Transverse colon (tissue), 4 donors: Measurements from ENCODE around the gene DMD.

Source experiments
- POLR2AphosphoS5 ChIP-seq, 3 donors: sonication (generic); formaldehyde crosslinking; IDR thresholded peaks; one replicate each; pipeline ENCODE4 v1.6.1; 2016; ENCODE audit warnings: antibody characterized with exemption in 3 of 3
- TF ChIP-seq, protein P1 (sequence below), 5 experiments: fragments of 200-600 bp in 3 of 5; fragments of 450-650 bp in 2 of 5; sonication (generic) in 3 of 5; IDR thresholded peaks; 1 replicate in 2 of 5; 2 replicates in 3 of 5; pipeline ENCODE4 v1.5.1; 2016 to 2017; ENCODE audit warnings: antibody characterized with exemption in 5 of 5, inconsistent platforms in 3 of 5, mild to moderate bottlenecking in 2 of 5, moderate library complexity in 1 of 5

DNA sequence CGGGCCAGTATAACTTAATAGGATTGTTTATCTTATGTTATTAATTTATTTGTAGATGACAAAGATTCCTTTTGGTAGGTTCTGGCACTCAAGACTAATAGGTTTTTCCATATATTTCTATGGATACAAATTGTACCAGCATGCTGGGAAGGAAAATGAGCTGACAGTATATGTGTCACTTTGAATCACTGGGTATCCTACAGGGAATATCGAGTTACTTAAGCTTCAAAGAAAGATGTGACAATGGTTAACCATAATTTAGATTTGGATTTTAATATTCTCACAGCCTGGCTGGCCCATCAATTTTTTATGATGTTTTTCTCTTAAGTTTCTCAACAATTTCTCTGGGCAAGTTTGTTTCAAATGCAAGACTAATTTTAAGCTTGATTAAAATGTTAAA, 1640.7 kb downstream of the DMD start:
- TF ChIP-seq, protein P1, sequence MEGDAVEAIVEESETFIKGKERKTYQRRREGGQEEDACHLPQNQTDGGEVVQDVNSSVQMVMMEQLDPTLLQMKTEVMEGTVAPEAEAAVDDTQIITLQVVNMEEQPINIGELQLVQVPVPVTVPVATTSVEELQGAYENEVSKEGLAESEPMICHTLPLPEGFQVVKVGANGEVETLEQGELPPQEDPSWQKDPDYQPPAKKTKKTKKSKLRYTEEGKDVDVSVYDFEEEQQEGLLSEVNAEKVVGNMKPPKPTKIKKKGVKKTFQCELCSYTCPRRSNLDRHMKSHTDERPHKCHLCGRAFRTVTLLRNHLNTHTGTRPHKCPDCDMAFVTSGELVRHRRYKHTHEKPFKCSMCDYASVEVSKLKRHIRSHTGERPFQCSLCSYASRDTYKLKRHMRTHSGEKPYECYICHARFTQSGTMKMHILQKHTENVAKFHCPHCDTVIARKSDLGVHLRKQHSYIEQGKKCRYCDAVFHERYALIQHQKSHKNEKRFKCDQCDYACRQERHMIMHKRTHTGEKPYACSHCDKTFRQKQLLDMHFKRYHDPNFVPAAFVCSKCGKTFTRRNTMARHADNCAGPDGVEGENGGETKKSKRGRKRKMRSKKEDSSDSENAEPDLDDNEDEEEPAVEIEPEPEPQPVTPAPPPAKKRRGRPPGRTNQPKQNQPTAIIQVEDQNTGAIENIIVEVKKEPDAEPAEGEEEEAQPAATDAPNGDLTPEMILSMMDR (IDR thresholded peaks at IDR 0.05) = no peak
- no peak for TF ChIP-seq POLR2AphosphoS5 (IDR thresholded peaks at IDR 0.05)
